HG02642 (cell line): ENCODE measurements around the gene WDCP.
"Not testable (repeated sequence)": the region's sequence is repeated elsewhere in the genome, so short reads cannot be mapped to it uniquely, and the experiment has no call there.

Experiments used
- ATAC-seq: cut with Tn5 transposase; IDR thresholded peaks from one replicate; pipeline ENCODE4 v1.9.1; 2021; ENCODE audit warnings: mild to moderate bottlenecking; ENCODE audit not compliant: unreplicated experiment, poor library complexity

Gene WDCP

DNA sequence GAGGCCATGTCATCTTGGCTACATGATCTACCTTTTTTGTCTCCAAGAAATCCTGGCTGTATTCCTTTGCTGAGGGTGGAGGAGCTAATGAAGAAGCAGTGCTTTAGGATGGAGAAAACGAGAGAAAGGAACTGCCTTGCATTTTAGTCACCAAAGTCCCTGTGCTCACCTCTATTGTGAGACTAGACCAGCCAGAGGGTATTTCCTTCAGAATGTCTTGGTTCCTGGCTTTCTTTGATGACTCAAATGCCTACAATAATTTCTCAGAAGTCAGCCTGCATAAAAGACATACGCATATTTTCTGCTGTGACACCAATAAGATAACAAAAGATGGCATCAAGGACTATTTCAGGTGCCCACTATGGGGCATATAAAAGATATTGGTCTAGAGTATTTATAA lies 18.1 kb upstream of the WDCP start:
- no peak for ATAC-seq

- no peak for ATAC-seq
Observed at GRCh38 chr2:24058564-24059271, 11.5 kb upstream of the WDCP start.

DNA sequence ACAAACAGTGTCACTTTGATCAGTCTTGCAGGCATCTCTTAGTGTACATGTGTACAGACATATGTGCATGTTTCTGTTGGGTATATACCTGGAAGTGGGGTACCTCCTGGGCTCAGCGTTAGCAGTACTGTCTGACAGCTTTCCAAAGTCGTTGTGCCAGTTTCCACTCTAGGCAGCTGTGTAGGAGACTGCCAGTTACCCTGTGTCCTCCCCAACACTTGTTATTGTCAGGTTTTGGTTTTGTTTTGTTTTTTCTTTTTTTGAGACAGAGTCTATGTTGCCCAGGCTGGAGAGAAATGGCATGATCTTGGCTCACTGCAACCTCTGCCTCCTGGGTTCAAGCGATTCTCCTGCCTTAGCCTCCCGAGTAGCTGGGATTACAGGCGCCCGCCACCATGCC lies 8.6 kb upstream of the WDCP start:
- ATAC-seq: no peak

- ATAC-seq: no peak
Observed at GRCh38 chr2:24054366-24055010, 7.3 kb upstream of the WDCP start.

DNA sequence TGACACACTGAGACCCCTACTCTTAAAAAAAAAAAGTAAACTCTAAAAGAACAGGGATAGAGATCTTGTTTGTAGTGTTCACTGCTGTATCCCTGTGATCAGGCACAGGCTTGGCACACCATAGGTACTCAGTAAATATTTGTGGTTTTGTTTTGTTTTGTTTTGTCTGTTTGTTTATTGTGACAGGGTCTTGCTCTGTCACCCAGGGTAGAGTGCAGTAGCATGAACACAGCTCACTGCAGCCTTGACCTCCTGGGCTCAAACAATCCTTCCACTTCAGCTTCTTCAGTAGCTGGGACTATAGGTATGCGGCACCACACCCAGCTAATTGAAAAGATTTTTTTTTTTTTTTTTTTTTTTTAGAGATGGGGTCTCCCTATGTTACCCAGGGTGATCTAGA lies 5.8 kb upstream of the WDCP start:
- ATAC-seq: no peak

- ATAC-seq: no peak
Observed at GRCh38 chr2:24051833-24052232, 4.6 kb upstream of the WDCP start.

DNA sequence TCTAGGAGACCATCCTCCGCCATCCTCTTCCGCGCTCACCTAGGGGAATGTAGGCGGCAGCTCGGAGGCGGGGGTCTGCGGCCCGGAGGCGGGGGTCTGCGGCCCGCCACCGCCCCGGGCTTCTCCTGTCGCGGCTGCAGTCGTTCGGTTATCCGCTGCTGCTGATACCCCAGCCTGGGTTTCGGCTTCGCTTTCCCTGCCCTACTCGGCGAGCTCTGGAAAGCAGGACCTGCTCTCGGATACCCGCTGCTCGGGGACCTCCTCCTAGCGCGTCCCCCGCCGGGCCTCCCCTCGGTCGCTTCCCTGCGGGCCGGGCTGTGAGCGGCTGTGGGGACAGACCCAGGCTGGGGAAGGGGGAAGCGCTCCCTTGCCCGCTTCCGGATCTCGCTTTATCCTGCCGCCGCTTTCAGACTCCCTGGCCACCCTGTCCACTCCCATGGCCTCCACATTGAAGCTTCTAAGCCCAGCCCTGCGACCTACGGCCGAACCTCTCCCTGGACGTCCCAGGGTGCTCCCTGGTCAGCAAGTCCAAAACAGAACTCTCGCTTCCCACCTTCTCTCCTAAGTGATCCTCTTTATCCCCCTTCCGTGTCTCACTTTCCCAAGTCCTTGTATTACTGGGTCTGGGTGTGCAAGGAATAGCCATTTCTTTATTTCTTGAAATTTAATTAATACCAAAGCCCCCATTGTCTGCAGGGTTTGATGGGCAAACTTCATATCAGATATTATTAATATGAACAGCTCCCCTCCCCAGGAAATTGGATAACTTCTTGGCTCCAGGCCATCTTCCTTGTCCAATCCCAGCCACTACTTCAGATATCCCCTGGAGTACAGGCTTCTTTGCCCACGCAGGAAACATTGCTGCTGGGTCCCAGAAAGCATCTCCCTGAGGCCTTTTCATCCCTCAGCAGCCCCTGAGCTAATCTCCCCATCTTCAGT lies 3.1 kb upstream of the WDCP start:
- ATAC-seq: no peak

DNA sequence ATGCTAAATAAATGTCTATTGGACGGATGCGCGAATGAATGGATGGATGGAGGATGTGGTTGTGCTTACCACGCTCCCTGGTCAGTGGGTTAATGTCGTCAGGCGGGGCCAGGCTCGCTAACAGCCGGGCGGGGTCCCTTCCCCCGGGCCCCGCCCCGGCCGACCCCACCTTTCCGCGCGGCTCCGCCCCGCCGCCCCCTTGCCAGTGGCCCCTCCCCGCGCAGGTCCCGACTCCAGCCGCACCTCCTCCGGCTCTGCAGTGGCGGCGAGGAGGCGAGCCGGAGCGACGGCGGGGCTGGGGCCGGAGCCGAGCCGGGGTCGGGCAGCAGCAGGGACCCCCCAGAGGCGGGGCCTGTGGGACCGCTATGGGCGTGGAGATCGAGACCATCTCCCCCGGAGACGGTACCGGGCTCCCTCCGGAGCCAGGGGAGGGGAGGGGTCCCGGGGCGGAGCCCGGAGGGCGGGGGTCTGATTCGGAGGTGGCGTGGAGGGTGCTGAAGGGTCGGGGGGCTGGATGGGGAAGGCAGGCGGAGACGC lies 2.4 kb upstream of the WDCP start, which contains the start of gene FKBP1B:
Gene FKBP1B, plus strand, starts transcription at position 257 of the 537 bp plus-strand sequence. Its CDS starts 109 bp downstream, at position 366.
- no peak for ATAC-seq

- no peak for ATAC-seq
Observed at GRCh38 chr2:24048769-24049484, 1.7 kb upstream of the WDCP start.

GRCh38 chr2:24047703-24048033 lies 477 bp upstream of the WDCP start:
- no peak for ATAC-seq

- ATAC-seq: no peak
Observed at GRCh38 chr2:24046599-24046929, 627 bp downstream of the WDCP start.

GRCh38 chr2:24045511-24046508 lies 1.4 kb downstream of the WDCP start:
- no peak for ATAC-seq

- not testable (repeated sequence) for ATAC-seq
Observed at GRCh38 chr2:24043133-24043532, 4.1 kb downstream of the WDCP start.

DNA sequence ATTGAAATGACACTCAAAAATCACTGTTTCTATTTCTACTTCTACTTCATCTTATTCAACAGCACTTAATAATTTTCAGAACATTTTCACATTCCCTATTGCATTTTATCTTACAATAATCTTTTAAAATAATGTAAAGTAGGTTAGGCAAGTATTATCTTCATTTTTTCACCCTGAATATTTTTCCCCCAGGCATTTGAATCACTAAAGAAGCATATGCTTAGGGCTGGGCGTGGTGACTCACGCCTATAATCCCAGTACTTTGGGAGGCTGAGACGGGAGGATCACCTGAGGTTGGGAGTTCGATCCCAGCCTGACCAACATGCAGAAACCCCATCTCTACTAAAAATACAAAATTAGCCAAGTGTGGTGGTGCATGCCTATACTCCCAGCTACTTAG lies 6.7 kb downstream of the WDCP start:
- no peak for ATAC-seq

DNA sequence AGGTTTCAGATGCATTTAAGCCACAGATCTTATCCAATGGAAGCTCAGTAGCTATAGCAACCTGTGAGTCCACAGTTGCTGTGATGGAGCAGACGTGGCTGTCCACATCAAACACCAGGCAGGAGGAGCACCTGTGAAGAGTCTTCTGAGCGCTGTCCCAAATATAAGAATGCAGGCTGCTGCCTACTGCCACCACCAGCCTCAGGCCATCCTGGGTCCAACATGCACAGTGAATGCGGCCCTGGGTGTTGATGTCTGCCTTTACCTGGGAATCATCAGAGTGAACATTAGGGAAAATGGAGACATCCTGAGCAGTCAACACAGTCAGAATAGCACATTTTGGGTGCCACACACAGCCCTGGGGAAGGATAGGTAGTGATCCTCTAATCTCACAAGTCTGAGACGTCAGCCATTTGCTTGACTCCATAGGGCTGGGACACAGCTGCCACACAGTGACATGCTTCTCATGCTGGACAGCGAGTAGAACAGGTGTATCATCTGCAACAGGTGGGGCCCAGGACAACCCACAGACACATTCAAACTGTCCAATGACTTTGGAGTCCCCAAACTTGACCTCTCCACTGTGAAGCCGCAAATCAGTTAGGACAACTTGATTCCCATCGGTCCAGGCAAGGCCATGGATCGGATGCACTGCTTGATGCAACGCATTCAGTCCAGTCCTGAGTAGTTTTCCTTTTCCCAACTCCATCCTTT lies 8.2 kb downstream of the WDCP start:
- no peak for ATAC-seq

GRCh38 chr2:24026233-24026632 lies 21.0 kb downstream of the WDCP start:
- ATAC-seq: no peak

DNA sequence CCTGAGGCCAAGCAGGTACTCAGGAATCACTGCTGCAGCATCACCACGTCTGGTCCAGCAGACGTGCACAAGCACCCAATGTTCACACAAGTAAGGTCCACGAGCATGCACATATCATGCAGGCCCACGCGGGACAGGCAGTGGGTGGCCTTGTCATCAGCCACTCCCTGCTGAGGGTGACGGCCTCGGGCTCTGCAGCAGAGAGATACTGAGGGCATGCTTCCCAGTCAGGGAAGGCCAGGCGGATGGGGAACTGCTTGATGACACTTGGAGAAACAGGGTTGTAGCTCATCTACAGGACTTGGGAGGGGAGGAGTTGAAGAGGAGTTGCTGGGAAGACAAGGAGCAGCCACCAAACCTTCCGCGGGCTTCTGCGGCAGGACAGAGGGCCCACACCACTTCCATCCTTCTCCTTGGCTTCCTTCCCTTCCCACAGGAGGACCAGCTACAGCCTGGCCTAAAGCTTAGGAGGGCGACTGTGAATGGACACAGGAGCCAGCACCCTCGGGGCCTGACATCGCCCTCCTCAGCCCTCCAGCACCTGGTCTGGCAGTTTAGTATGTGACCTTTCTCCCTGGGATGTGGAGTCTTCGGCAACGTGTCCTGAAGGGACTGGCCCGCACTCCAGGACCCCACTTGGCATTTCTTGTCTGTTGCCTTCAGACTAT lies 22.1 kb downstream of the WDCP start:
- no peak for ATAC-seq

DNA sequence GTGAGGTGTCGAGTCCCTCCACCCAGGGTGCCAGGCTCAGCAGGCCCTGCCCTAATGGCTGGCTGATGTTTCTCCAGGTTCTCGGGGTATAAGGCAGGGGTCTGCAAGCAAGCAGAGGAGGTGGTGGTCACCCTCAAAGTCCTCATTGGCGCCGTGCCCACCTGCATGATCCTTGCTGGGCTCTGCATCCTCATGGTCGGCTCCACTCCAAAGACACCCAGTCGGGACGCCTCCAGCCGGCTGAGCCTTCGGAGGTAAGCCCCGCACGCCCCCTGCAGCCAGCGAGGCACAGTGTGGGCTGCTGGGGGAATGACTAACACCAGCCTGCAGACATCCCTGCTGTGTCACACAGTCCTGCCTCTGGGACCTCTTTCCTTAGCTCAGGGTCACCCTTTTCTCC lies 23.2 kb downstream of the WDCP start:
- ATAC-seq: no peak
